ENCODE measurements around the gene SUZ12. TPM values are rescaled to one million over a fixed set of nuclear protein-coding genes. Genes with fewer than 3 reads are reported as not detected.
A peak's percentile ranks its signal among the peaks of the same experiment; 100 is the strongest.
"Not testable (repeated sequence)": the region's sequence is repeated elsewhere in the genome, so short reads cannot be mapped to it uniquely, and the experiment has no call there.

SUZ12 gene
- total RNA-seq, 2 donors from 2014 or later, result 28.3 to 29.3 TPM

DNA sequence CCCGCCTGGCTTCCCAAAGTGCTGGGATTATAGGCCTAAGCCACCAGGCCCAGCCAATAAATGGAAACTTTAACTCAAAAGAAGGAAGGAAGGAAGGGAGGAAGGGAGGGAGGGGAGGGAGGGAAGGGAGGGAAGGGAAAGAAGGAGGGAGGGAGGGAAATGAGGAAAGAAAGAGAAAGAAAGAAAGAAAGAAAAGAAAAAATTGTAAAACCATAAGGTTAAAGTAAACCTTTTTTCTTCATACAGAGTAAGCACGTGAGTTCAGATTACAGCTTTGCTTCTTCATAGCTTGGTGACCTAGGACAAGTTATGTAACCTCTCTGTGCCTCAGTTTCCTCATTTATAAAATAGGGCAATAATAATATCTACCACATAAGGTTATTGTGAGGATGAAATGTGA is 96.4 kb downstream of the SUZ12 start:
- no peak overlapping the region for H3K27ac Mint-ChIP-seq
- DNase-seq (no peak), ATAC-seq (no peak)
- H3K4me1 Mint-ChIP-seq, result no peaks in the 10 kb centered on the region
- peaks cover 5% of the 10 kb centered on the region for H3K36me3 Mint-ChIP-seq (ENCODE audit: low read depth)
- H3K9me3 ChIP-seq (ENCODE audit: control insufficient read depth, low read length, poor library complexity, severe bottlenecking), result no peaks in the 10 kb centered on the region
- H3K4me3 Mint-ChIP-seq, result no peak overlapping the region
- no peaks in the 10 kb centered on the region for H3K27me3 Mint-ChIP-seq

DNA sequence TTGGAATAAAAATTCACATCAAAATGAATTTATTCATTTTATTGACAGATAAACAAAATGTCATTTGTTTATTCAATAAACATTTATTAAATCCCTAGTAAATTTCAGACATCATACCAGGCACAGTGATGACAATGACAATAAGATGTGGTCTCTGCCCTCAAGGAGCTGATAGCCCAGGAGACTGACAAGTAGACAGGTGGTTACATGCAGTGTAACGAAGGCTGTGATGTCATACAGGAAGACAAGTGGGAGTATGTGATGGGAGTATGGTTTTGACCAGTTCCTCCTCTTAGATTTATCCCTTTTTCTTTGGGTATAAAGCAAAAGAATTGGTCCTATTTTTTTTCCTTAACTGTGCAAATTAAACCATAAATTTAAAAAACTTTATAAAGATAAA is 97.0 kb downstream of the SUZ12 start:
- H3K4me1 Mint-ChIP-seq; ATAC-seq; H3K27me3 Mint-ChIP-seq; H3K36me3 Mint-ChIP-seq (ENCODE audit: low read depth); H3K9me3 ChIP-seq (ENCODE audit: control insufficient read depth, low read length, poor library complexity, severe bottlenecking); DNase-seq; H3K27ac Mint-ChIP-seq; H3K4me3 Mint-ChIP-seq: not testable (repeated sequence)

DNA sequence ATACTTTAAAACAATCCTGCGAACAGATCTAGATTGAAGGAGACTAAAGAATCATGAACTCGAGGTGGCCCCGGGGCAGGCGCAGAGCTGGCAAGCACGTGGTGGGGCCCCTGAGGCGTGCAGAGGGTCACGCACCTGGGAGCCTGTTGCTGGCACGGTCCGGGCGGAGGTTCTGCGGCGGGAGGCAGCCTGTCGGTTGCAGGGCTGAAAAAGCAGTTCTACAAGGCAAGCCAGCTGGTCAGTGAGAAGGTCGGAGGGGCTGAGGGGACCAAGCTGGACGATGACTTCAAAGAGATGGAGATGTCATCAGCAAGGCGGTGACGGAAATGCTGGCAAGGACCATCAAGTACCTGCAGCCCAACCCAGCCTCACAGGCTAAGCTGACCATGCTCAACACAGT is 103.4 kb downstream of the SUZ12 start:
- H3K4me1 Mint-ChIP-seq; H3K36me3 Mint-ChIP-seq (ENCODE audit: low read depth); ATAC-seq; DNase-seq; H3K9me3 ChIP-seq (ENCODE audit: control insufficient read depth, low read length, poor library complexity, severe bottlenecking); H3K4me3 Mint-ChIP-seq; H3K27me3 Mint-ChIP-seq: not testable (repeated sequence)
- peak overlapping the region; percentile 57 for H3K27ac Mint-ChIP-seq

DNA sequence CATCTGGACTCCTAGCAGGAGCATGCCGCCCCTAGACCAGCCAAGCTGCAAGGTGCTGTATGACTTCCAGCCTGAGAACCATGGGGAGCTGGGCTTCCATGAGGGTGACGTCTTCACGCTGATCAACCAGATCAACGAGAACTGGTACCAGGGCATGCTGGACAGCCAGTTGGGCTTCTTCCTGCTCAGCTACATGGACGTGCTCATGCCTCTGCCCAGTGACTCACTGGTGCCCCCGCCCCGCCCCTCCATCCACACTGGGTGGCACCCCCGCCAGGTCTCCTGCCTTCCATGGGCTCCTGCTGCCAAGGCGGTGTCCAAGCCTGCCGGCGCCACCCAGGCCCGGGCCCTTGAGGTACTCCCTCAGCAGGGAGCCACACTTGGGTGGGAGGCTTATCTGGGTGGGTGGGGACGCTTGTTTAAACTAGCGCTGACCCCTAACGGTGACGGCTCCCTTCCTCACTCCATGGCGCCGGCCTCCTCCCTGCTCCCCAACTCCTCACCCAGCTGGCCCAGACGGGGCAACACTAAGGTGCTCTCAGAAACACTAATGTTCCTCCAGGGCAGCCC is 104.6 kb downstream of the SUZ12 start:
- not testable (repeated sequence) for H3K4me1 Mint-ChIP-seq; H3K27me3 Mint-ChIP-seq; H3K9me3 ChIP-seq (ENCODE audit: control insufficient read depth, low read length, poor library complexity, severe bottlenecking); H3K4me3 Mint-ChIP-seq; ATAC-seq; H3K27ac Mint-ChIP-seq; DNase-seq; H3K36me3 Mint-ChIP-seq (ENCODE audit: low read depth)

DNA sequence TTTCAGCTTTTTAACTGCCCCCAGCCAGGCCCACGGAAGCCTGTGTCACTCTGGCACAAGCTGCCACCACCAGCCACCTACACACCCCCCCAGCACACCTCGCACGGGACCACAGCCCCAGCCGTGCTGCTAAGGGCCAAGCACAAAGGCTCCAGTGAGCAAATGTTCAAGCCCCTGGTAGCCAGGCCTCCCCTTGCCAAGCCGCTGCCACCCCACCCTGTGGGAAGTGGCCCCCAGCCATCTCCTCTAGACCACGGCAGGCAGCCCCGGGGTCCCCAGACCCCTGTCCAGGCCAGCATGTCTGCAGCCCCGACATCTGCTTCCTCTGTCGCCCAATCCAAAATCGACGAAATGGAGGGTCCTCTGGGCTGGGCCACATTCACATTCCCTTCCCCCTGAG is 105.5 kb downstream of the SUZ12 start:
- H3K27ac Mint-ChIP-seq; H3K27me3 Mint-ChIP-seq; H3K36me3 Mint-ChIP-seq (ENCODE audit: low read depth); ATAC-seq; H3K4me3 Mint-ChIP-seq; DNase-seq; H3K4me1 Mint-ChIP-seq; H3K9me3 ChIP-seq (ENCODE audit: control insufficient read depth, low read length, poor library complexity, severe bottlenecking): not testable (repeated sequence)

DNA sequence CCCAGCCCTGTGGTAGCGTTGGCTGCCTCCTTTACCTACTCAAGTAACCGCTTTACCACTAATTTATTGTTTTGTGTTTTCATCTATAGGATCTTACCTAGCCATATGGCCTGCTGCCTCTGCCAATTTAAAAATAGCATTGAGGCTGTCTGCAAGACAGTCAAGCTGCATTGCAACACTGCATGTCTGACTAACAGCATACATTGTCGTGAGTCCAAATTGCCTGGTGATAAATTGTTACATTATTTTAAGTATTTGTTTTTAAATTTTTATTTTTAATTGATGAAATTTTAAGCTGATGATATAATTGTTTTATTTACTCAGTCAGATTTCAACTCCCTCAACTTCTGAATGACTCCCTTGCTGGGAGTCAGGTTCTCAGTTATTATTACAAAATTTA is 108.8 kb downstream of the SUZ12 start:
- not testable (repeated sequence) for H3K4me1 Mint-ChIP-seq; H3K27ac Mint-ChIP-seq; ATAC-seq; DNase-seq; H3K9me3 ChIP-seq (ENCODE audit: control insufficient read depth, low read length, poor library complexity, severe bottlenecking); H3K4me3 Mint-ChIP-seq; H3K27me3 Mint-ChIP-seq; H3K36me3 Mint-ChIP-seq (ENCODE audit: low read depth)

DNA sequence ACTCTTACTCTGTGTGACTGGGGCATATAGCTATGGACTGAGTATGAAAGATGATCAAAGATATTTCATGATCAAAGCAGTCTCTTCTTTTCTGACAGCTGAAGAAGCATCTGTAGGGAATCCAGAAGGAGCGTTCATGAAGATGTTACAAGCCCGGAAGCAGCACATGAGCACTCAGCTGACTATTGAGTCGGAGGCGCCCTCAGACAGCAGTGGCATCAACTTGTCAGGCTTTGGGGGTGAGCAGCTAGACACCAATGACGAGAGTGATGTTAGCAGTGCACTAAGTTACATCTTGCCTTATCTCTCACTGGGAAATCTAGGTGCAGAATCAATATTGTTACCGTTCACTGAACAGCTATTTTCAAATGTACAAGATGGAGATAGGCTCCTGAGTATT is 110.9 kb downstream of the SUZ12 start:
- ATAC-seq; H3K9me3 ChIP-seq (ENCODE audit: control insufficient read depth, low read length, poor library complexity, severe bottlenecking); H3K36me3 Mint-ChIP-seq (ENCODE audit: low read depth); DNase-seq; H3K4me1 Mint-ChIP-seq; H3K4me3 Mint-ChIP-seq; H3K27me3 Mint-ChIP-seq; H3K27ac Mint-ChIP-seq: not testable (repeated sequence)

Other genes starting within 250 kb of the SUZ12 start
- gene COPRS, start 77.8 kb upstream of the SUZ12 start, total RNA-seq, result 1 to 10 TPM; 3.2 to 3.5 TPM
- 10 to 100 TPM; 35.6 to 37.0 TPM for gene UTP6, start 35.3 kb upstream of the SUZ12 start, total RNA-seq
- gene LRRC37B, start 70.4 kb downstream of the SUZ12 start, total RNA-seq, result 10 to 100 TPM; 90.1 to 99.0 TPM
- 10 to 100 TPM; 18.9 to 19.5 TPM for gene RHOT1, start 205.5 kb downstream of the SUZ12 start, total RNA-seq